ENCODE results near the gene GRM1.

The GRM1 gene

DNA sequence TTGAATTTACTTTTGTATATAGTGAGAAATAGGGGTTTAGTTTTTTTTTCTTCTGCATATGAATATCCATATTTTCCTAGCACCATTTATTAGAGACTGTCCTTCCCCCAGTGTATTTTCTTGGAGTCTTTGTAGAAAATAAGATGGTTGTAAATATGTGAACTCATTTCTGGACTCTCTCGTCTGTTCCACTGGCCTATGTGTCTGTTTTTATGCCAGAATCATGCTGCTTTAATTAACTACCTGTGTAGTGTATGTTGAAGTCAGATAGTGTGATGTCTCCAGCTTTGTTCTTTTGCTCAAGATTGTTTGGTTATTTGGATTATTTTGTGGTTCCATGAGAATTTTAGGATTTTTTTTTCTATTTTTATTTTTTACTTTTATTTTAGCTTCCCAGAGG is 338.2 kb downstream of the GRM1 start:
- Histone ChIP-seq H3K9ac (ENCODE audit: insufficient read length) (no peak overlapping the region), H3K9me3 (ENCODE audit: low read depth, low read length) (no peaks in the 10 kb centered on the region), H3K36me3 (ENCODE audit: insufficient read depth, low read length) (no peaks in the 10 kb centered on the region), H3K4me3 (no peak overlapping the region), H3K27ac (no peak overlapping the region)
- no peak for DNase-seq (ENCODE audit: low read depth, low spot score)
- TF ChIP-seq EZH2 (IDR thresholded peaks at IDR 0.05) (no peak), FOXP2 (optimal IDR thresholded peaks at IDR 0.05; ENCODE audit: control extremely low read depth, extremely low read length, insufficient read depth) (no peak), POLR2AphosphoS5 (IDR thresholded peaks at IDR 0.05; ENCODE audit: borderline replicate concordance, low read depth, low read length) (no peak)

DNA sequence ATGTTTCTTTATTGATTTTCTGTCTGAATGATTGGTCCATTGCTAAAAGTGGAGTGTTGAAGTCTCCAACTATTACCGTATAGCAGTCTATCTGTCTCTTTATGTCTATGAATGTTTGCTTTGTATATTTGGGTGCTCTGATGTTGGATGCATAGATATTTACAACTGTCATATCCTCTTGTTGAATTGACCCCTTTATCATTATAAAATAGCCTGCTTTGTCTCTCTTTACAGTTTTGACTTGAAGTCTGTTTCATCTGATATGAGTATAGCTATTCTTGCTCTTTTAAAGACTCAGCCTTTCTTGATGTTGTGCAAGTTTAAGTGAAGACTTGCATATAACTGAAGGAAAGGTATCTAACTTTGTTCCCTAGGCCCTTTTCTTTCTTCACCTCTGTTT is 341.0 kb downstream of the GRM1 start:
- H3K27ac ChIP-seq, result no peak overlapping the region
- no peak for DNase-seq (ENCODE audit: low read depth, low spot score)
- no peaks in the 10 kb centered on the region for H3K9me3 ChIP-seq (ENCODE audit: low read depth, low read length)
- no peak overlapping the region for H3K9ac ChIP-seq (ENCODE audit: insufficient read length)
- no peak overlapping the region for H3K4me3 ChIP-seq
- TF ChIP-seq POLR2AphosphoS5 (IDR thresholded peaks at IDR 0.05; ENCODE audit: borderline replicate concordance, low read depth, low read length), result no peak
- no peak for TF ChIP-seq FOXP2 (optimal IDR thresholded peaks at IDR 0.05; ENCODE audit: control extremely low read depth, extremely low read length, insufficient read depth)
- TF ChIP-seq EZH2 (IDR thresholded peaks at IDR 0.05), result no peak
- no peaks in the 10 kb centered on the region for H3K36me3 ChIP-seq (ENCODE audit: insufficient read depth, low read length)

DNA sequence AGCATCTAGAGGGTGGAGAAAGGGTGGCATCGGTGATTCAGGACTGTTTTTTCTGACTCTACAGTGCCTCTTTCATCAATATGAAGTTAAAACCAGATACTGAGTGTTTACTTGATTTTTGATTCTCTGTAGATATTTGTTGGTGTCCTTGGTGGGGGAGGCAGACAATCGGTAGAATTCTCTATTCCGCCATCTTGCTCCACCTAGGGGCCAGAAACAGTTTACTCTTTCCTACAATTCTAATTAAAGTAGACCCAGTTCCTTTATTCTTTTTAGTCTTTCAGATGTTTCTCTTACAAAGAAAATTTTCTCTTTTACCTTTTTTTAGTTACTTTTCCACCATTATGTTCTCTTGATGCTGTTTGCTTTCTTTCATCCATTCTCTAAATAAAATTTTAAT is 352.6 kb downstream of the GRM1 start:
- no peaks in the 10 kb centered on the region for H3K36me3 ChIP-seq (ENCODE audit: insufficient read depth, low read length)
- DNase-seq (ENCODE audit: low read depth, low spot score), result no peak
- H3K9me3 ChIP-seq (ENCODE audit: low read depth, low read length), result no peaks in the 10 kb centered on the region
- TF ChIP-seq POLR2AphosphoS5 (IDR thresholded peaks at IDR 0.05; ENCODE audit: borderline replicate concordance, low read depth, low read length) (no peak), FOXP2 (optimal IDR thresholded peaks at IDR 0.05; ENCODE audit: control extremely low read depth, extremely low read length, insufficient read depth) (no peak), EZH2 (IDR thresholded peaks at IDR 0.05) (no peak)
- H3K9ac ChIP-seq (ENCODE audit: insufficient read length), result no peak overlapping the region
- no peak overlapping the region for H3K27ac ChIP-seq
- no peak overlapping the region for H3K4me3 ChIP-seq

DNA sequence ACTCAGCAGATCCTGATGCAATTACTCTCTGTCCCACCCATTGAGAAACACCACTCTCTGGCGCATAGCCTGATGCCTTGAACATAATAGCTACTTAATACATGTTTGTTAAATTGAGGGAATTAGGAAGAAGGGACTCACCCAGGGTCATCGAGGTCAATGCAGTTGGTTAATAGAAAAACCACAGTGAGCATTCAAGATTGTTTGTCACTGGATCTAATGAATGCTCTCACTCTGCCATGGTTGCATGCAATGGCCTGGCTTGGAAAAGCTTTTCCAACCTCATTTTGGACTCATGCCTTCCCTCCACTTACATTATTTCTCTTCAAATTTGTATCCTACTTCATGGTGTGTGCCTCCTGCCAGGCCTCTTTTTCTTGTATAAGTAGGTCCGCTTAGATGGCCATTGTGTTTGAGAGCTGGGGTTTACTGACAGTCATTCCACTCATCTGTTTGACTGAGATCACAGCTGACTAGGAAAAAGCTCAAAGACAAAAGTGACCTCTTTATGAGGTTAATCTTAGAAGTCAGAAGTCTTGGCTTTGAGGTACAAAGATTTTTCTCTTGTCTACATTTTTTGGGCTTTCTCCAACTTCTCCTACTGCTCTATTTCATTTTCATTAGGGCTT is 360.0 kb downstream of the GRM1 start:
- Histone ChIP-seq H3K9me3 (ENCODE audit: low read depth, low read length) (no peaks in the 10 kb centered on the region), H3K36me3 (ENCODE audit: insufficient read depth, low read length) (no peaks in the 10 kb centered on the region), H3K4me3 (no peak overlapping the region), H3K9ac (ENCODE audit: insufficient read length) (no peak overlapping the region), H3K27ac (no peak overlapping the region)
- no peak for TF ChIP-seq FOXP2 (optimal IDR thresholded peaks at IDR 0.05; ENCODE audit: control extremely low read depth, extremely low read length, insufficient read depth)
- no peak for TF ChIP-seq POLR2AphosphoS5 (IDR thresholded peaks at IDR 0.05; ENCODE audit: borderline replicate concordance, low read depth, low read length)
- no peak for TF ChIP-seq EZH2 (IDR thresholded peaks at IDR 0.05)
- DNase-seq (ENCODE audit: low read depth, low spot score), result no peak

GRCh38 chr6:146389740-146390139 is 360.9 kb downstream of the GRM1 start:
- Histone ChIP-seq H3K9ac (ENCODE audit: insufficient read length) (no peak overlapping the region), H3K4me3 (no peak overlapping the region), H3K27ac (no peak overlapping the region), H3K36me3 (ENCODE audit: insufficient read depth, low read length) (no peaks in the 10 kb centered on the region), H3K9me3 (ENCODE audit: low read depth, low read length) (no peaks in the 10 kb centered on the region)
- no peak for DNase-seq (ENCODE audit: low read depth, low spot score)
- no peak for TF ChIP-seq EZH2 (IDR thresholded peaks at IDR 0.05)
- no peak for TF ChIP-seq POLR2AphosphoS5 (IDR thresholded peaks at IDR 0.05; ENCODE audit: borderline replicate concordance, low read depth, low read length)
- no peak for TF ChIP-seq FOXP2 (optimal IDR thresholded peaks at IDR 0.05; ENCODE audit: control extremely low read depth, extremely low read length, insufficient read depth)

GRCh38 chr6:146397638-146398037 is 368.8 kb downstream of the GRM1 start:
- Histone ChIP-seq H3K9ac (ENCODE audit: insufficient read length) (no peak overlapping the region), H3K9me3 (ENCODE audit: low read depth, low read length) (no peaks in the 10 kb centered on the region), H3K4me3 (no peak overlapping the region), H3K27ac (no peak overlapping the region), H3K36me3 (ENCODE audit: insufficient read depth, low read length) (no peaks in the 10 kb centered on the region)
- no peak for TF ChIP-seq POLR2AphosphoS5 (IDR thresholded peaks at IDR 0.05; ENCODE audit: borderline replicate concordance, low read depth, low read length)
- TF ChIP-seq FOXP2 (optimal IDR thresholded peaks at IDR 0.05; ENCODE audit: control extremely low read depth, extremely low read length, insufficient read depth), result no peak
- TF ChIP-seq EZH2 (IDR thresholded peaks at IDR 0.05), result no peak
- DNase-seq (ENCODE audit: low read depth, low spot score), result no peak

DNA sequence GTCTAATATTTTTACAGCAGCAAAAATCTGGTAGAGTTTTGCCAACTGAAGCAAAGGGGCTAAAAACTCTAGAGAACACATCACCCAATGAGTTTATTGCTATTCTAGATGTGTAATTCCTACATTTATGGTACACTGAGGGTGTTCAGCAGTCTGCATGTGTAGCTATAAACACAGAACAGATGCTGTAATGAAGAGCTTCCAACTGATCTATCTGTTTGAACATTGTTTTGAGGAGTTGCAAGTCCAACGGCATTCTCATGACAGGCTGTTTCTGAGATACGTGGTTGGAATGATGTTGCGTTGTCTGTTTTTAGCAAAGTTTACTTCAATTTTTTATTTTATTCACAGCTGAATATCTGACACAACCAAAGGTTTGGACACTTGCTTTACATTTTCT is 373.6 kb downstream of the GRM1 start:
- DNase-seq (ENCODE audit: low read depth, low spot score), result no peak
- H3K9me3 ChIP-seq (ENCODE audit: low read depth, low read length), result no peaks in the 10 kb centered on the region
- H3K4me3 ChIP-seq, result no peak overlapping the region
- TF ChIP-seq EZH2 (IDR thresholded peaks at IDR 0.05), result no peak
- TF ChIP-seq FOXP2 (optimal IDR thresholded peaks at IDR 0.05; ENCODE audit: control extremely low read depth, extremely low read length, insufficient read depth), result no peak
- TF ChIP-seq POLR2AphosphoS5 (IDR thresholded peaks at IDR 0.05; ENCODE audit: borderline replicate concordance, low read depth, low read length), result no peak
- no peak overlapping the region for H3K9ac ChIP-seq (ENCODE audit: insufficient read length)
- H3K27ac ChIP-seq, result no peak overlapping the region
- no peaks in the 10 kb centered on the region for H3K36me3 ChIP-seq (ENCODE audit: insufficient read depth, low read length)

GRCh38 chr6:146408583-146408982 is 379.7 kb downstream of the GRM1 start:
- Histone ChIP-seq H3K9me3 (ENCODE audit: low read depth, low read length) (no peaks in the 10 kb centered on the region), H3K27ac (no peak overlapping the region), H3K36me3 (ENCODE audit: insufficient read depth, low read length) (no peaks in the 10 kb centered on the region), H3K4me3 (no peak overlapping the region), H3K9ac (ENCODE audit: insufficient read length) (no peak overlapping the region)
- no peak for TF ChIP-seq EZH2 (IDR thresholded peaks at IDR 0.05)
- no peak for DNase-seq (ENCODE audit: low read depth, low spot score)

DNA sequence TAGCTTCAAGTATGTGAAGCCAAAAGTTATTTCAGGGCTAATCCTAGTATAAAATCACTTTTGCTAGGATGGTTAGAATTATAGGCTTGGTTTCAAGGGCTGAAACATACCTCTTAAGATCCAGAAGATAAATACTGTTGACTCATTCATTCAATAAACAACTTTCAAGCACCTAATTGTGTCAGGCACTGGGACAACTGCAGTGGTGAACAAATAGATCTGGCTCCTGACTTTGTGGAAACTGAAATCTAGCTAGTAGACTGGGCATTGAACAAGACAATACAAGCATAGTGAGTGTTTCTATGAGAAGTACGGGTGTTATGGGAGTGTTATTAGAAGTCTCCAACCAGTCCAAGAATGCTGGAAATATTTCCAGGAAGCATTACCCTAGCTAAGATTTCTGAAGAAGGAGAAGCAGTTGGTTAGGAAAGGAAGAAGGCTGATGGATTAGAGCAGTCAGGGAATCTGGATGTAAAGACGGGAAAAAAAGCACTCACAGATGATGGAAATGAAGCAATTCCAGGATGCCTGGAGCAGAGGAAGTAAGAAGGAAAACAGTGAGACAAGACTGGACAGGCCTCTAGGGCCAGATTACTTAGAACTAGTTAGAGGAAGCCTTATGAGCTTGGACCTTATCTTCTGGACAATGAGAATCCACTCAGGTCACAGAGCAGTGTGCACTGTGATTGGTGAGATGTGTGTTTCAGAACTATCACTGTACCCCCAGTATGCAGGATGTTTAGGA is 382.2 kb downstream of the GRM1 start:
- no peak overlapping the region for H3K27ac ChIP-seq
- no peak for DNase-seq (ENCODE audit: low read depth, low spot score)
- H3K4me3 ChIP-seq, result no peak overlapping the region
- no peaks in the 10 kb centered on the region for H3K36me3 ChIP-seq (ENCODE audit: insufficient read depth, low read length)
- no peaks in the 10 kb centered on the region for H3K9me3 ChIP-seq (ENCODE audit: low read depth, low read length)
- no peak overlapping the region for H3K9ac ChIP-seq (ENCODE audit: insufficient read length)
- TF ChIP-seq EZH2 (IDR thresholded peaks at IDR 0.05), result no peak
- no peak for TF ChIP-seq FOXP2 (optimal IDR thresholded peaks at IDR 0.05; ENCODE audit: control extremely low read depth, extremely low read length, insufficient read depth)
- no peak for TF ChIP-seq POLR2AphosphoS5 (IDR thresholded peaks at IDR 0.05; ENCODE audit: borderline replicate concordance, low read depth, low read length)
